ENCODE measurements around the gene AP4M1.
A peak's percentile ranks its signal among the peaks of the same experiment; 100 is the strongest.

The AP4M1 gene

DNA sequence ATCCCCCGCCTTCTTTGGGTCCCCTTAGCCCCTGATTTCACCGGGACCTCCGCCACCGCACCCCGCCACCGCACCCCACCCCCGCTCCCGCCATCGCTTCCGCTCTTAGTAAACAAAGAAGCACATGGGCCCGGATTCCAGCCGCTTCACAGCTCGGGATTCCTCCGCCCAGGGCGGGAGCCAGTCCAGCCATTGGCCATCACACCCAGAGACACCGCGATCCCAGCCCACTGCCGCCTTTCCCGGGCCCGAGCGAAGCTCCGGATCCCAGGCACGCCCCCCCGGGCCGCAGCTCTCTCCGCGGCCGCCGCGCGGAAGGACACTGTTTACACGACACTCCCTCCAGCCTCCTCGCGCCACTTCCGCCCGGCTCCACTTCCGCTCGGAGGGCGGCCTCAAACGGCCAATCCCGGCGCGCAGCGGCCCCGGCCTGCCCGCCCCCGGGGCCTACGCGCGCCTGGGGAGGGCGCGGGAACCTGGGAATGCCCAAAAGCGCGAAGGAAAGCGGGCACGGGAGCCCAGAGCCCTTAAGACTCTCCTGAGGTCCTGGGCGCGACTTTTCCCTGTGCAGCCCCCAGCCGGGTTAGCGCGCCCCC is 925 bp upstream of the AP4M1 start:
- in situ Hi-C loops (cut with HindIII; ENCODE audit: low pct_ligation_motif_present, low pct_unique_long_range_greater_than_20kb, low sequenced_read_pairs), result no loop called here
- peak; percentile 99 for DNase-seq

DNA sequence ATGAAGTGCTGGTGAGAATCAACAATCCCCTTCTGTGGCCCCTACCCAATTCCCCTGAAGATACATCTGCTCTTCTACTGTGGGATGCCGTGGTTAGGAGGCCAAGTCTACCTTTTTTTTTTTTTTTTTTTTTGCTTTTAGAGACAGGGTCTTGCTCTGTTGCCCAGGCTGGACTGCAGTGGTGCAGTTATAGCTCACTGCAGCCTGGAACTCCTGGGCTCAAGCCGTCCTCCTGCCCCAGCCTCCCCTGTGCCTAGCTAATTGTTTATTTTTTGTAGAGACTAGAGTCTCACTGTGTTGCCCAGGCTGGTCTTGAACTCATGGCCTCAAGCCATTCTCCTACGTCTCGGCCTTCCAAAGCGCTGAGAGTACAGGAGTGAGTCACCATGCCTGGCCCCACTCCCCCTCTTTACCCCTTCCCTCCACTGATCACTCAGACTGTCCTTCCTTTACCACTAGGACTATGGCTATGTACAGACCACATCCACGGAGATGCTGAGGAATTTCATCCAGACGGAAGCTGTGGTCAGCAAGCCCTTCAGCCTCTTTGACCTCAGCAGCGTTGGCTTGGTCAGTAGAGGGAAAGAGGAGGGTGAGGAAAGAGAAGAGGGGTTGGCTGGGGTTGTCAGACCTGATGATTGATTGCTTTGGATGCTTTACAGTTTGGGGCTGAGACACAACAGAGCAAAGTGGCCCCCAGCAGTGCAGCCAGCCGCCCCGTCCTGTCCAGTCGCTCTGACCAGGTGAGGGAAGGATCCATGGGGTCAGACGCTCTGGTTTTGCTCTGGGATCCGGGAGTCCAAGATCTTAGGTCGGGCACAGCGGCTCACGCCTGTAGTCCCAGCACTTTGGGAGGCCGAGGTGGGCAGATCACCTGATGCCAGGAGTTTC is 1.8 kb downstream of the AP4M1 start:
- peak; percentile 32 for DNase-seq
- in situ Hi-C loops (cut with HindIII; ENCODE audit: low pct_ligation_motif_present, low pct_unique_long_range_greater_than_20kb, low sequenced_read_pairs), result no loop called here

DNA sequence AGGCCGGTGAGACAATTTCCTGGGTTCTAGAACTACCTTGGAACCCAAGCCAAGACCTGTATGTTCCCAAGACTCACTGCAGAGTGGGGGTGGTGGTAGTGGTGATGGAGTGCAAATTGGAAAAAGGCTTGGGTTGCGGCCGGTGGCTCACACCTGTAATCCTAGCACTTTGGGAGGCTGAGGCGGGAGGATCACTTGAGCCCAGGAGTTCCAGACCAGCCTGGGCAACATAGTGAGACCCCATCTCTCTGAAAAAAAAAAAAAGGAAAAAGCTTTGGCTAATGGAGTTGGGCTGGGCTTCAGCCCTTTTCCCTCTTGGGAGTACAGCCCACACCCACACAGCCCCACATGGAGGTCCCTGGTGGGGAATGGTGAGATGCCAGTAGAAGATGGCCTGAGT is 4.1 kb downstream of the AP4M1 start:
- DNase-seq, result no peak
- in situ Hi-C loops (cut with HindIII; ENCODE audit: low pct_ligation_motif_present, low pct_unique_long_range_greater_than_20kb, low sequenced_read_pairs), result no loop called here

DNA sequence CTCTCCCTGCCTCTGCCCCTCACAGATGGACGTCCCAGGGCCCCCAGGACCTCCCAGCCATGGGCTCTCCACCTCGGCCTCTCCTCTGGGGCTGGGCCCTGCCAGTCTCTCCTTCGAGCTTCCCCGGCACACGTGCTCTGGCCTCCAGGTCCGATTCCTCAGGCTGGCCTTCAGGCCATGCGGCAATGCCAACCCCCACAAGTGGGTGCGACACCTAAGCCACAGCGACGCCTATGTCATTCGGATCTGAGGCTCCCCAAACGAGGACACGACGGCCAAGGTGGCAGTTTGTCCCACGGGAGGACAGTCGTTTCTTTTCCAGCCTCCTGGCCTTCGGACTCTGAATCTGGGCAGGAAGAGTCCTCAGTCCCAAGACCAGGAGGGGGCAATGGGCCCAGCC is 5.2 kb downstream of the AP4M1 start:
- DNase-seq, result no peak
- in situ Hi-C loops (cut with HindIII; ENCODE audit: low pct_ligation_motif_present, low pct_unique_long_range_greater_than_20kb, low sequenced_read_pairs), result no loop called here

DNA sequence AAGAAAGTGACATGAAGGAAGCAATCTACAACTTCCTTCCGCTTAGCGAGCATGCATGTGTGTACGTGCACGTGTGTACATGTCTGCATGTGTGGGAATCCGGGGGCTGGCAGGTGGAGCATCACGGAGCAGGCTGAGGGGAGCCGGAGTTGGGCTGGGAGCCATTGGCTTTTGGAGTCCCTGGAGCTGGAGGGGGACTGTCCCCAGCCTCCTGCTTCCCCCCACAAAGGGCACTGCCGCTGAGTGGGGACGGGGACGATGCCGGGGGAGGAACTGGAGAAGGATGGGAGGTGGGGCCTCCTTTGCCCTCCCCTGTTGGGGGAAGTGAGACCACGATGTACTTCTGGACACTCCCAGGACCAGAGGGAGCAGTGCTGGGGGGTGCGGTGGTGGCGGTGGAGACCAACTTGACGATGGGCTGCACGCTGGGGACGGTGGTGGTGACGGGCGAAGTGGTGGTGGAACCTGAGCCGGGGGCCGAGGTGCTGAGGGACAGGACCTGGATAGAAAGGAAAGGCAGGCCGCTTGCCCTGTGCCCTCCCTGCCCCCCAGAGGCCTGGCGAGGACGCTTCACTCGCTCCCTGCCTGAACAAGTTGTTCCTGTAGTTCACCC is 5.8 kb downstream of the AP4M1 start:
- in situ Hi-C loops (cut with HindIII; ENCODE audit: low pct_ligation_motif_present, low pct_unique_long_range_greater_than_20kb, low sequenced_read_pairs), result no loop called here
- DNase-seq, result no peak

DNA sequence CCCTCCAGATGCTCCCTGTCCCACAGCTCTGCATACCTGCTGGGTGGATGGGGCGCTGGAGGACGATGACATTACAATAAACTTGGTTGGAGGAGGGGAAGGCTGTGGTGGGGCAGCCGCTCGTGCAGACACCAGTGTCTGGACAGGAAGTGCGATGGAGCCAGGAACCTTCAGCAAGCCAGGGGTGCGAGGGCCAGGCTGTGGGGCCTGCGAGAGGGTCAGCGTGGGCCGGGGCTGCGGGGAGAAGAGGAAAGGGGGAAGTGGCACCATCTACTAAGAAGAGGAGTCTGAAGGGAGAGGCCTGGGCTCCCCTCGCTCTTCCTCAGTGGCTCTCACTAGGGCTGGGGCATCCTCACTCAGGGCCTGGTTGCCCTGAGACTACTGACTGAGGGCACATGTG is 6.4 kb downstream of the AP4M1 start:
- in situ Hi-C loops (cut with HindIII; ENCODE audit: low pct_ligation_motif_present, low pct_unique_long_range_greater_than_20kb, low sequenced_read_pairs), result no loop called here
- DNase-seq, result no peak

DNA sequence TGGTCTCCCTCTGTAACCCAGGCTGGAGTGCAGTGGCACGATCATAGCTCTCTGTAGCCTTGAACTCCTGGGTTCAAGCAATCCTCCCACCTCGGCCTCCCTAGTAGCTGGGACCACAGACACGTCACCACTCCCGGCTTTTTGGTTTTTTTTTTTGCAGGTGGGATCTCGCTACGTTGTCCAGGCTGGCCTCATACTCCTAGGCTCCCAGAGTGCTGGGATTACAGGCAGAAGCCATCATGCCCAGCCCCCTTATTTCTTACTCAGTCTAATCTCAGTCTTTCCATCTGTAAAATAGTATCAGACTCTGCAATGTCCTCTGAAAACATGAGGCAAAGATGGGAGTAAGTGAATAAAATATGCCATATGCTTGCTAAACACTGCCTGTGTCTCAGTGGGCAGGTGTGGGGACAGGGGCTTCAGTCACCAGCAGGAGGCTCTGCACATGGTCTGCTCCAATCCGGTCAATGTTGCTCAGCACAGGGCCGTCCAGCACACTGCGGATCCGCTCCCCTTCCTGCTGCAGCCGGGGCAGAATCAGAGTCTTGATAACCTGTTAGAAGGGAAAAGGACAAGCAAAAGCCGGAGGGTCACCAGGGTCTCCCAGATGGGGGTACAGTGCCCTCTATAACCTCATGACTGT is 8.2 kb downstream of the AP4M1 start:
- in situ Hi-C loops (cut with HindIII; ENCODE audit: low pct_ligation_motif_present, low pct_unique_long_range_greater_than_20kb, low sequenced_read_pairs), result no loop called here
- no peak for DNase-seq

DNA sequence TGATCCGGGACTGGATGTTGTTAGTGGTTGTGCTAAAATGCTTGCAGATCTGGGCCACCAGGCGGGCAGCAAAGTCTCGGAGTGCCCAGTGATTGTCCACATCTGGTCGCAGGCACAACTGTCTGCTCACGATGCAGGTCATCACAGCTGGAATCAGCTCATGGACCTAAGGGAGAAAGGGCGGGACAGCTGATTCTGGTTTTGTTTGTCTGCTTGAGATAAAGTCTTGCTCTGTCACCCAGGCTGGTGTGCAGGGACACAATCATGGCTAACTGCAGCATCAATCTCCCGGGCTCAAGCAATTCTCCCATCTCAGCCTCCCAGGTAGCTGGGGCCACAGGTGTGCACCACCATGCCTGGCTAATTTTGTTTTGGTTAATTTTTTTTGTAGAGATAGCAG is 9.7 kb downstream of the AP4M1 start:
- DNase-seq, result no peak
- in situ Hi-C loops (cut with HindIII; ENCODE audit: low pct_ligation_motif_present, low pct_unique_long_range_greater_than_20kb, low sequenced_read_pairs), result no loop called here

DNA sequence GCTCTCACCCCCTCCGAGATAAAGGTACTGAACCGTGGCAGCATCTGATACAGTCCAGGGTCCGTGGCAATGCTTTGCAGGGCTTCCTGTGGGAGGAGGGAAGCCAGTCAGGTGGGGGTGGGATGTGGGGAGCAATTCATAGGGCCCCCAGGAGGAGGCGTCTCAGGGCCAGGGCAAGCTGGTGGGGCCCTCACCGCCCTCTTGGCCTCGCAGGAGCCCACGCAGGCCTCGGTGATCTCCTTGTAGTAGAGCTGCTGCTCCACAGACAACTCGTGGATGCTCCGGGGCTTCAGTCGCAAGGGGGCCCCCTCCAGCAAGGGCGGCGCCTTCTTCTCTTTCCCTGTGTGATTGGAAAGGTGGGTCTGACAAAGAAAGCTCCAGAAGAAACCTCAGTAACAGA is 10.5 kb downstream of the AP4M1 start:
- in situ Hi-C loops (cut with HindIII; ENCODE audit: low pct_ligation_motif_present, low pct_unique_long_range_greater_than_20kb, low sequenced_read_pairs), result no loop called here
- DNase-seq, result no peak

DNA sequence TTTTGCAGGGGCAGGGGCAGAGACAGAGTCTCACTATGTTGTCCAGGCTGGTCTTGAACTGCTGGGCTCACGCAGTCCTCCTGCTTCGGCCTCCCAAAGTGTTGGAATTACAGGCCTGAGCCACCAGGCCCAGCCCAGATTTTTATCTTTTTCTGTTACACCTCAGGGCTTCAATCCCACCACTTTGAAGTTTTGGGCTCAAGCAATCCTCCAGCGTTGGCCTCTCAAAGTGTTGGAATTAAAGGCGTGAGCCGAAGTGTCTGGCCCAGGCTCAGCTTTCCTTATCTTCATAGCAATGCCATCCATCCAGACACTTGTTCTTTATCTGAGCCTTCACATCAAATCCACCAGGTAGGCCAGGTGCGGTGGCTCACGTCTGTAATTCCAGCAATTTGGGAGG is 13.6 kb downstream of the AP4M1 start:
- DNase-seq, result no peak
- in situ Hi-C loops (cut with HindIII; ENCODE audit: low pct_ligation_motif_present, low pct_unique_long_range_greater_than_20kb, low sequenced_read_pairs), result no loop called here

DNA sequence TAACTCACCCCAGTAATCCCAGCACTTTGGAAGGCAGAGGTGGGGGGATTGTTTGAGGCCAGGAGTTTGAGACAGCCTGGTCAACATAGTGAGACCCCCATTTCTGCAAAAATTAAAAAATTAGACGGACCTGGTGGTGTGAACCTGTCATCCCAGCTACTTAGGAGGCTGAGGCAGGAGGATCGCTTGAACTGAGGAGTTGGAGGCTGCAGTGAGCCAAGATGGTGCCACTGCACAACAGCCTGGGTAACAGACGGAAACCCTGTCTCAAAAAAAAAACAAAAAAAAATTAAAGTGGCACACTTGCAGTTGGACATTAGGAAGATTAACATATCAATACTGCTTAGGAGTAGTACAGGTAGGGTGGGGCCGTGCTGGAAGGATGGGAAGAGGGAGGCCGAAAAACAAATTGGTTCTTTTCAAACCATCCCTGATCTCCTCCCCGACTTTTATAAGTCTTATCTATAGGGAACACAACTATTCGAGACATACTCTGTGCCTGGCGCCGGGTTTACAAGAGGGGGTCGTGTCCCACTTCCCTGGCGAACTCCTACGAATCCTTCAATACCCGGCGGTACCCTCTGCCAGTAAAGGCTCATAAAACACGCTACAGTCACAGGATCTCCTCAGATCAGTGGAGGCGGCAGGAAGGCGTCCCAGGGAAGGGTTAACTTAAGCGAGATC is 17.1 kb downstream of the AP4M1 start:
- in situ Hi-C loops (cut with HindIII; ENCODE audit: low pct_ligation_motif_present, low pct_unique_long_range_greater_than_20kb, low sequenced_read_pairs), result no loop called here
- peak; percentile 62 for DNase-seq

DNA sequence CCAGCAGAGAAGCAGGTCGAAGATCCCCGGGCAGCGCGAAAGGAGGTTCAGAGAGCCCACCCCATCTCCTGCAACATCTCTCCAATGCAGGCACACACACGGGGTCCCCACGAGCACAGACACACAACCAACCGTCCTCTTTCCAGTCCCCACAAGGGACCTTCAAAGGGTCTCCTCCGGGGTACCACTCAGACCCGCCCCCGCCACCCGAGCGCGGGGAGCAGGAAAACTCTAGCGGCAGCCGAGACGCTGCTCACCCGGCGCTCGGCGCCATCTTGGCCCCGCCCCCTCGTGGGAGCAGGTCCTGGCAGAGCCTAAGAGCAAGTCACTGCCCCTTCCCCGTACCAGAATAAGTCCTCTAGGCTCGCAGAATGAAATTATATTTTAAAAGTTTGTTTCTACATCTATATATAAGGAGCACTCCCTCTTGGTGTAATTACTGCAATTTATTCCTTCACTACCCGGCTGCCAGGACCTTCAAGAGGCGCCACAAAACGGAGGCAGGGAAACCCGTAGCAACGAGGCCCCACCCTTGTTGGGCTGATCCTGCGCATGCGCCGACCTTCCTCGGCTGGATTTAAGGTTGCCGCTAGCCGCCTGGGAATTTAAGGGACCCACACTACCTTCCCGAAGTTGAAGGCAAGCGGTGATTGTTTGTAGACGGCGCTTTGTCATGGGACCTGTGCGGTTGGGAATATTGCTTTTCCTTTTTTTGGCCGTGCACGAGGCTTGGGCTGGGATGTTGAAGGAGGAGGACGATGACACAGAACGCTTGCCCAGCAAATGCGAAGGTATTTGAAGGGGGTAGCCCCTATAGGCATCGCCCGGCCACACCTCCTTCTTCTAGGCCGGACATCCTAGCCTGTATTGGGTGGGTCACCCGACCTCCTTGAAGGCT is 17.9 kb downstream of the AP4M1 start, which contains the start of the genes CNPY4 and TAF6:
CNPY4 (plus strand) TSS at position 563 of the 898 bp plus-strand sequence; CDS start at position 674, 111 bp downstream.
TAF6 (minus strand) TSS at position 287 of the 898 bp plus-strand sequence. CDS start 5,149 bp downstream, outside the sequence.
- in situ Hi-C loops (cut with HindIII; ENCODE audit: low pct_ligation_motif_present, low pct_unique_long_range_greater_than_20kb, low sequenced_read_pairs), result no loop called here
- peak; percentile 97 for DNase-seq

DNA sequence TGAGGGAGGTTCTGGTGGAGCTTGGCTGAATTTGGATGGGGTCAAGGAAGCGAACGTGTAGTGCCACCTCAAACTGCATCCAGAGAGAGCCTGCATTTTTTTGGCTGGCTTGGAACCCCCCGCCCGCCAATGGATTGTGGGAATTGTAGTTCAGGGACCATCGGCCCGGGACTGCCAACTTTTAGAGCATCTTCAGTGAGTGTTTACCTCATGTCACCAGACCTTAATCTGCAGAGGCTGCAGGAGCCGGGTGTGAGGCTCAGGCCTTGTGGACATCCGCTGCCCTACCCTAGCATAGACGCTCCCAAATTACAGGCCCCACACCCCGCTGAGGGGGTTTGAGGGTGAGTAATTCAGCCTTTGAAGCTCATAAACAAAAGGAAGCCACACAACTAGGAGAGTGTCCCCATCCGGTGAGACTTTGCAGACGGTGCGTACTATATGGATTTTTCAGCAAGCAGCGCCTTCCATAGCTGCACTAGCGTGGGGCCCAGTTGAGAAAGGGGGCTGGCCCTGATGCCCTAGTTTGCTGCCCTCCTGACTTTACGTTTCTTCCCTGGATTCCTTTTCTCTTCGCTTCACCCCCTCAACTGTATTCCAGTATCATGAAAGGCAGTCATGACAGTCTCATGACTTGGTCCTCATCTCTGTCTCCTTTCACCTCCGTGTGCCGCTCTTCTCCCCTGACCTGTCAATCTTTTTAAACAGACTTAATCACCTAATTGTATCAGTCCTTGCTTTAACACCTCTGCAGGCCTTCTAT is 18.7 kb downstream of the AP4M1 start:
- peak; percentile 70 for DNase-seq

DNA sequence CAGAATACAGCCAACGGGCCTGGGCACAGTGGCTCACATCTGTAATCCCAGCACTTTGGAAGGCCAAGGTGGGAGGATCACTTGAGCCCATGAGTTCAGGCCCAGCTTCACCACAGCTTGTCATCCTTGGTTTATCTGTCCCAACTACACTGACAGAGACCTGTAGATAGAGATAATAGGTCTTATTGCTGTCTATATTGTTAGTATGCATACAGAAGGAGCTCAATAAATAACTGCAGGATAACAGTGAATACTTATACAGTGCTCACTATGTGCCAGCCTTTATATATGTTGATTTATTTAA is 19.2 kb downstream of the AP4M1 start:
- in situ Hi-C loops (cut with HindIII; ENCODE audit: low pct_ligation_motif_present, low pct_unique_long_range_greater_than_20kb, low sequenced_read_pairs), result no loop called here
- DNase-seq, result no peak

More for the DNA sequence above, 18.7 kb downstream of the AP4M1 start:
- in situ Hi-C loops (cut with HindIII; ENCODE audit: low pct_ligation_motif_present, low pct_unique_long_range_greater_than_20kb, low sequenced_read_pairs), result no loop called here

DNA sequence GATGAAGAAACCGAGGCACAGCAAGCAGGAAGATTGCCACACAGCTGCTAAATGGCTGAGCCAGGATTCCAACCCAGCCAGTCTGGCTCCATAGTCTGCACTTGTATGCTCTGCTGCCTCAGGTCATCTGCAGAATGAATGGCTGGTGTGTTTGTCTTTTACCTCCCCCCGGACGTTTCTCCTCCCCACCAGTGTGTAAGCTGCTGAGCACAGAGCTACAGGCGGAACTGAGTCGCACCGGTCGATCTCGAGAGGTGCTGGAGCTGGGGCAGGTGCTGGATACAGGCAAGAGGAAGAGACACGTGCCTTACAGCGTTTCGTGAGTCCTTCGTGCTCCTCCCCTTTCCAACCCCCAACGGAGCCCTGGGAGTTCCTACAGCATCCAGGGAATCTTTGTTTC is 20.6 kb downstream of the AP4M1 start:
- in situ Hi-C loops (cut with HindIII; ENCODE audit: low pct_ligation_motif_present, low pct_unique_long_range_greater_than_20kb, low sequenced_read_pairs), result no loop called here
- DNase-seq, result no peak

DNA sequence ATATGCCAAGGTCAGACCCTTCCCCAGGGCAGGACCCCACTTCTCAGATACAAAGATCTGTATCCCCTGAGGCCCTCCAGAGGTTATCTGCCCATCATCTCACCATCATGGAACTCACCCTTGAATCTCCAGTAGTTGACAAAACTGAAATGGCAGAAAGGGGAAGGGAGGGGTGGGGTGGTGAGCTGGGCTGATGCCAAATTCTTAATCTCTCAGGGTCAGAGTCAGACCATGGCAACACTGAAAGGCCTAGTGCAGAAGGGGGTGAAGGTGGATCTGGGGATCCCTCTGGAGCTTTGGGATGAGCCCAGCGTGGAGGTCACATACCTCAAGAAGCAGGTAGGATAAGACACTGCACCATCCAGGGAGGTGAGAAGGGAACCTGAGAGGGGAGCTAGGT is 21.1 kb downstream of the AP4M1 start:
- DNase-seq, result no peak
- in situ Hi-C loops (cut with HindIII; ENCODE audit: low pct_ligation_motif_present, low pct_unique_long_range_greater_than_20kb, low sequenced_read_pairs), result no loop called here
